ENCODE measurements around the gene FMN1.

The FMN1 gene

GRCh38 chr15:32781781-32782180 is 412.7 kb downstream of the FMN1 start:
- no peak for DNase-seq (ENCODE audit: low read depth)
- TF ChIP-seq, protein P1, sequence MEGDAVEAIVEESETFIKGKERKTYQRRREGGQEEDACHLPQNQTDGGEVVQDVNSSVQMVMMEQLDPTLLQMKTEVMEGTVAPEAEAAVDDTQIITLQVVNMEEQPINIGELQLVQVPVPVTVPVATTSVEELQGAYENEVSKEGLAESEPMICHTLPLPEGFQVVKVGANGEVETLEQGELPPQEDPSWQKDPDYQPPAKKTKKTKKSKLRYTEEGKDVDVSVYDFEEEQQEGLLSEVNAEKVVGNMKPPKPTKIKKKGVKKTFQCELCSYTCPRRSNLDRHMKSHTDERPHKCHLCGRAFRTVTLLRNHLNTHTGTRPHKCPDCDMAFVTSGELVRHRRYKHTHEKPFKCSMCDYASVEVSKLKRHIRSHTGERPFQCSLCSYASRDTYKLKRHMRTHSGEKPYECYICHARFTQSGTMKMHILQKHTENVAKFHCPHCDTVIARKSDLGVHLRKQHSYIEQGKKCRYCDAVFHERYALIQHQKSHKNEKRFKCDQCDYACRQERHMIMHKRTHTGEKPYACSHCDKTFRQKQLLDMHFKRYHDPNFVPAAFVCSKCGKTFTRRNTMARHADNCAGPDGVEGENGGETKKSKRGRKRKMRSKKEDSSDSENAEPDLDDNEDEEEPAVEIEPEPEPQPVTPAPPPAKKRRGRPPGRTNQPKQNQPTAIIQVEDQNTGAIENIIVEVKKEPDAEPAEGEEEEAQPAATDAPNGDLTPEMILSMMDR (IDR thresholded peaks at IDR 0.05; ENCODE audit: control insufficient read depth, insufficient read depth, low read depth, low read length, missing control alignments) = no peak
- H3K4me3 ChIP-seq (ENCODE audit: control insufficient read depth, low read depth, low read length) = no peak overlapping the region

DNA sequence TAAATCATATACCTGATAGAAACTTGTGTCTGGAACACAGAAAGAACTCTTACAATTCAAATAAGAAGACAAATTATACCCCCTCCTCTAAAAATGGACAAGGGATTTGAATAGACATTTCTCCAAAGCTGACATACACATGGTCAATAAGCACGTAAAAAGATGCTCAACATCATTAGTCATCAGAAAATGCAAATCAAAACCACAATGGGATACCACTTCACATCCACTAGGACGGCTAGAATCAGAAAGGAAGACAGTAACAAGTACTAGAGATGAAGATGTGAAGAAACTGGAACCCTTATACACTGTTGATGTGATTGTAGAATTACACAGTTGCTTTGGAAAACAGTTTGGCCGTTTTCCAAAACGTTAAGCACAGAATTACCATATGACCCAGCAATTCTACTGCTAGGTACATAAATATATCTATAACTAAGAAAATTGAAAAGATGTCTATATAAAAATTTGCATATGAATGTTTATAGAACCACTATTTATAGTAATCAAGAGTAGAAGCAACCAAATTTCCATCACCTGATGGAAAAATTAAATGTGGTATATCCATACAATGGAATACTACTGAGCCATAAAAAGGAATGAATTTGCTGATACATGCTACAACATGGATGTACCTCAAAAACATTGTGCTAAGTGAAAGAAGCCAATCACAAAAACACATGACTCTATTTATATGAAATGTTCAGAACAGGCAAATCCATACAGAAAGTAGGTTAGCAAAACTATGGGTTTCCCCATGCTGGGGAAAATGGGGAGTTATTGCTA is 415.9 kb downstream of the FMN1 start:
- no peak overlapping the region for H3K4me3 ChIP-seq (ENCODE audit: control insufficient read depth, low read depth, low read length)
- DNase-seq (ENCODE audit: low read depth) = no peak
- TF ChIP-seq, protein P1 (IDR thresholded peaks at IDR 0.05; ENCODE audit: control insufficient read depth, insufficient read depth, low read depth, low read length, missing control alignments) = no peak

GRCh38 chr15:32775103-32775502 is 419.4 kb downstream of the FMN1 start:
- TF ChIP-seq, protein P1 (IDR thresholded peaks at IDR 0.05; ENCODE audit: control insufficient read depth, insufficient read depth, low read depth, low read length, missing control alignments) = no peak
- no peak overlapping the region for H3K4me3 ChIP-seq (ENCODE audit: control insufficient read depth, low read depth, low read length)
- no peak for DNase-seq (ENCODE audit: low read depth)

GRCh38 chr15:32774022-32774421 is 420.5 kb downstream of the FMN1 start:
- TF ChIP-seq, protein P1 (IDR thresholded peaks at IDR 0.05; ENCODE audit: control insufficient read depth, insufficient read depth, low read depth, low read length, missing control alignments) = no peak
- DNase-seq (ENCODE audit: low read depth) = peak; percentile 98
- no peak overlapping the region for H3K4me3 ChIP-seq (ENCODE audit: control insufficient read depth, low read depth, low read length)

DNA sequence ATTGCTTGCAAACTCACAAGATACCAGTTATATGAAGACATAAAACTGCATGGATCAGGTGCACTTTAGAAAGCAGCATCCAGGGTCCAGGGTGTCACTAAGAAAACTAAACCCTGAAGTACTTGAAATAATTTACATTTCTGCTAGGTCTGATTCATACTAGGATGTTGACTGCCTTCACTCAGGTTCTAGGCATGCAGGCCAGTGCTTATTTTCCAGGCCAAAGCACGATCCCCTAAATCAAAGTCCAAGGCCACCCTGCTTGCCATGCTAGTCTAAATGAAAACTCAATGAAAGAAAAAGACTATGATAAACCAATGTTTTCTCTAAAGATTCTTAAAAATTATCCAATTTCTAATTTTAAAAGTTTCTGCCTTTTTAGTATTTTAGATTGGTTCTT is 427.3 kb downstream of the FMN1 start:
- no peak overlapping the region for H3K4me3 ChIP-seq (ENCODE audit: control insufficient read depth, low read depth, low read length)
- TF ChIP-seq, protein P1 (IDR thresholded peaks at IDR 0.05; ENCODE audit: control insufficient read depth, insufficient read depth, low read depth, low read length, missing control alignments) = no peak

GRCh38 chr15:32766101-32766500 is 428.4 kb downstream of the FMN1 start:
- DNase-seq (ENCODE audit: low read depth) = no peak
- no peak overlapping the region for H3K4me3 ChIP-seq (ENCODE audit: control insufficient read depth, low read depth, low read length)
- TF ChIP-seq, protein P1 (IDR thresholded peaks at IDR 0.05; ENCODE audit: control insufficient read depth, insufficient read depth, low read depth, low read length, missing control alignments) = no peak

More for the DNA sequence above, 427.3 kb downstream of the FMN1 start:
- no peak for DNase-seq (ENCODE audit: low read depth)

All from AG09309 (cell line).